HepG2 (cell line): ENCODE results near the gene UBE2O. TPM values are rescaled to one million over a fixed set of nuclear protein-coding genes. Genes with fewer than 3 reads are reported as not detected.

Experiments
- CC2D1A ChIP-seq: sonication (generic); formaldehyde crosslinking; IDR thresholded peaks from 2 replicates; pipeline ENCODE4 v1.8.1; 2023; ENCODE audit warnings: mild to moderate bottlenecking, missing genetic modification reagents
- DR1 ChIP-seq: sonication (generic); formaldehyde crosslinking; IDR thresholded peaks from 2 replicates; pipeline ENCODE4 v1.8.0; 2021; ENCODE audit warnings: mild to moderate bottlenecking, missing genetic modification reagents, inconsistent platforms
- IKZF4 ChIP-seq: sonication (generic); formaldehyde crosslinking; IDR thresholded peaks from 2 replicates; pipeline ENCODE4 v1.5.1; 2020; ENCODE audit warnings: borderline replicate concordance, mild to moderate bottlenecking, low read depth, missing genetic modification reagents; ENCODE audit errors: not compliant biosample characterization
- IRF2 ChIP-seq: IDR thresholded peaks from 2 replicates; pipeline ENCODE4 v1.6.1; 2018; ENCODE audit warnings: missing genetic modification reagents, missing compliant biosample characterization
- NFIB ChIP-seq: sonication (generic); formaldehyde crosslinking; IDR thresholded peaks from 2 replicates; pipeline ENCODE4 v1.9.0; 2021; ENCODE audit warnings: missing genetic modification reagents, mild to moderate bottlenecking, borderline replicate concordance
- NFKB2 ChIP-seq: sonication (generic); formaldehyde crosslinking; IDR thresholded peaks from 2 replicates; pipeline ENCODE4 v1.4.0; 2020; ENCODE audit warnings: missing genetic modification reagents, borderline replicate concordance
- PLRG1 ChIP-seq: fragments of 450-650 bp; conservative IDR thresholded peaks from 2 replicates; pipeline ENCODE4 v1.6.1; 2016
- REXO4 ChIP-seq: sonication (generic); formaldehyde crosslinking; IDR thresholded peaks from 2 replicates; pipeline ENCODE4 v1.8.0; 2022; ENCODE audit warnings: missing genetic modification reagents, mild to moderate bottlenecking, borderline replicate concordance
- TSC22D2 ChIP-seq: sonication (generic); formaldehyde crosslinking; IDR thresholded peaks from 2 replicates; pipeline ENCODE4 v1.5.1; 2020; ENCODE audit warnings: missing genetic modification reagents, mild to moderate bottlenecking, borderline replicate concordance
- ZBTB7A ChIP-seq: sonication (generic); formaldehyde crosslinking; IDR thresholded peaks from 2 replicates; pipeline ENCODE4 v1.8.0; 2022; ENCODE audit warnings: mild to moderate bottlenecking, missing genetic modification reagents
- ZFP37 ChIP-seq: sonication (generic); formaldehyde crosslinking; IDR thresholded peaks from 2 replicates; pipeline ENCODE4 v1.4.0; 2020; ENCODE audit warnings: missing genetic modification reagents, borderline replicate concordance
- ZNF121 ChIP-seq: sonication (generic); formaldehyde crosslinking; IDR thresholded peaks from 2 replicates; pipeline ENCODE4 v1.5.0; 2020; ENCODE audit warnings: mild to moderate bottlenecking, missing genetic modification reagents
- ZNF124 ChIP-seq: sonication (generic); formaldehyde crosslinking; IDR thresholded peaks from 2 replicates; pipeline ENCODE4 v1.4.0; 2020; ENCODE audit warnings: missing genetic modification reagents
- ZNF788 ChIP-seq: sonication (generic); formaldehyde crosslinking; IDR thresholded peaks from 2 replicates; pipeline ENCODE4 v1.5.0; 2020; ENCODE audit warnings: mild to moderate bottlenecking, missing genetic modification reagents, borderline replicate concordance
- ZNF83 ChIP-seq: sonication (generic); formaldehyde crosslinking; IDR thresholded peaks from 2 replicates; pipeline ENCODE4 v1.4.0; 2020; ENCODE audit warnings: missing genetic modification reagents, mild to moderate bottlenecking, borderline replicate concordance
- polyA plus RNA-seq, 8 experiments: library from polyadenylated mRNA; depleted of rRNA in 3 of 8; stranded (reverse) in 7 of 8; unstranded in 1 of 8; fragments of >200 nt; fragmentation: Illumina TruSeq in 4 of 8; extraction: Trizol in 4 of 8; gene quantifications; 2 replicates each; pipeline versions ENCODE4 v1.2.1 to v1.2.3, GENCODE V29; 2011 to 2016; ENCODE audit warnings: low read depth in 4 of 8, missing spikeins in 1 of 8, mixed read lengths in 1 of 8; ENCODE audit not compliant: insufficient read depth in 1 of 8
- total RNA-seq, 5 experiments: library from RNA; depleted of rRNA; stranded (reverse); fragments of >200 nt; fragmentation: Illumina TruSeq; extraction: Trizol; gene quantifications; 2 replicates each; pipeline ENCODE4 v1.2.3, GENCODE V29; 2016; ENCODE audit warnings: low read depth in 1 of 5
- TF ChIP-seq, protein P1 (sequence below): sonication (generic); formaldehyde crosslinking; IDR thresholded peaks from 2 replicates; pipeline ENCODE4 v1.5.0; 2020; ENCODE audit warnings: mild to moderate bottlenecking, missing genetic modification reagents
- TF ChIP-seq, protein P2 (sequence below): IDR thresholded peaks from 2 replicates; pipeline ENCODE4 v1.6.1; 2016; ENCODE audit warnings: control low read depth
- TF ChIP-seq, protein P3 (sequence below): sonication (generic); formaldehyde crosslinking; IDR thresholded peaks from 2 replicates; pipeline ENCODE4 v1.5.0; 2020; ENCODE audit warnings: missing genetic modification reagents
- TF ChIP-seq, protein P4 (sequence below): sonication (generic); formaldehyde crosslinking; IDR thresholded peaks from 2 replicates; pipeline ENCODE4 v1.8.0; 2022; ENCODE audit warnings: mild to moderate bottlenecking, missing genetic modification reagents

Gene UBE2O
- total and polyA plus RNA-seq, 2 of the 13 experiments (the other 11 are each of a cell fraction or from before 2014, with no cell fraction given): 21.5 to 23.5 TPM

DNA sequence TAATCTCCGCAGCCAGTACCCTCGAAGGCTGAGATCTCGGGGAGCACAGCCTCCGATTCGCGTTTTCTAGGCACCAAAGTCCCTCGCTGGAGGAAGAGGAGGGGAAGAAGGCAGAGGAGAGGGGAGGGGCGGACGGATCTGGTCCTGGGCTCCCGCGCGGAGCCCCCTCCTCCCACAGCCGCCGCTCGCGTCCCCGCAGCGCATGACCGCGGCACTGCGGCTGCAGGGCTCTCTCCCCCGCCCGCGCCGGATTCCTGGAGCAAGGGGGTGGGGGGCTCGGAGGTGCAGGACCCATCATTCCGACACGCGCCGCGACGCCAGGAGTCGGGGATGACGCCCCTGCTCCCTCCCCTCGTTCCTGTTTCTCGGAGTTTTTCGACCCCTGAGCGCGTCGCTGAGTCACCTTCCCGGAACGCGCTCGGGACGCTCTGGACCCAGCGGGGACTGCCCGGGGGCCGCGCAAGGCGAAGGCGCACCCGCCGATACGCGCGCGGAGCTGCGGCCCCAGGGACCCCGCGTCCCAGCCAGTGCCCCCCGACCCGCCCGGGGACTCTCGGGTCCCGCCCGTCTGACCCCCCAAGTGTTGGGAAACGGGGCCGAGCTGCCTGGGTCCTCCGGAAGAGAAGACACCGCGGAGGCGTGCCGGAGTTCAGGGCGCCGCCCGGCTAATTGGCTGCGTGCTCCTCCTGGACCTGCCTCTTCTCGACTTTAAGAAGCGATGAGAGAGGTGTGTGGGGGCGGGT, 70.0 kb downstream of the UBE2O start (continued):
- TF ChIP-seq, protein P1, sequence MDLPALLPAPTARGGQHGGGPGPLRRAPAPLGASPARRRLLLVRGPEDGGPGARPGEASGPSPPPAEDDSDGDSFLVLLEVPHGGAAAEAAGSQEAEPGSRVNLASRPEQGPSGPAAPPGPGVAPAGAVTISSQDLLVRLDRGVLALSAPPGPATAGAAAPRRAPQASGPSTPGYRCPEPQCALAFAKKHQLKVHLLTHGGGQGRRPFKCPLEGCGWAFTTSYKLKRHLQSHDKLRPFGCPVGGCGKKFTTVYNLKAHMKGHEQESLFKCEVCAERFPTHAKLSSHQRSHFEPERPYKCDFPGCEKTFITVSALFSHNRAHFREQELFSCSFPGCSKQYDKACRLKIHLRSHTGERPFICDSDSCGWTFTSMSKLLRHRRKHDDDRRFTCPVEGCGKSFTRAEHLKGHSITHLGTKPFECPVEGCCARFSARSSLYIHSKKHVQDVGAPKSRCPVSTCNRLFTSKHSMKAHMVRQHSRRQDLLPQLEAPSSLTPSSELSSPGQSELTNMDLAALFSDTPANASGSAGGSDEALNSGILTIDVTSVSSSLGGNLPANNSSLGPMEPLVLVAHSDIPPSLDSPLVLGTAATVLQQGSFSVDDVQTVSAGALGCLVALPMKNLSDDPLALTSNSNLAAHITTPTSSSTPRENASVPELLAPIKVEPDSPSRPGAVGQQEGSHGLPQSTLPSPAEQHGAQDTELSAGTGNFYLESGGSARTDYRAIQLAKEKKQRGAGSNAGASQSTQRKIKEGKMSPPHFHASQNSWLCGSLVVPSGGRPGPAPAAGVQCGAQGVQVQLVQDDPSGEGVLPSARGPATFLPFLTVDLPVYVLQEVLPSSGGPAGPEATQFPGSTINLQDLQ (CRISPR knock-in tag): 0 out of 2 replicates have a peak, but pooled peaks have one; percentile 88
- no peak for TF ChIP-seq TSC22D2
- TF ChIP-seq, protein P2, sequence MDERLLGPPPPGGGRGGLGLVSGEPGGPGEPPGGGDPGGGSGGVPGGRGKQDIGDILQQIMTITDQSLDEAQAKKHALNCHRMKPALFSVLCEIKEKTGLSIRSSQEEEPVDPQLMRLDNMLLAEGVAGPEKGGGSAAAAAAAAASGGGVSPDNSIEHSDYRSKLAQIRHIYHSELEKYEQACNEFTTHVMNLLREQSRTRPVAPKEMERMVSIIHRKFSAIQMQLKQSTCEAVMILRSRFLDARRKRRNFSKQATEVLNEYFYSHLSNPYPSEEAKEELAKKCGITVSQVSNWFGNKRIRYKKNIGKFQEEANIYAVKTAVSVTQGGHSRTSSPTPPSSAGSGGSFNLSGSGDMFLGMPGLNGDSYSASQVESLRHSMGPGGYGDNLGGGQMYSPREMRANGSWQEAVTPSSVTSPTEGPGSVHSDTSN (CRISPR knock-in tag): no peak
- TF ChIP-seq ZNF124 (CRISPR knock-in tag): peak; percentile 7; the same call in 1 of the 2 replicates
- peak; percentile 83; the same call in 1 of the 2 replicates for TF ChIP-seq ZFP37 (CRISPR knock-in tag)
- TF ChIP-seq NFKB2 (CRISPR knock-in tag): peak; percentile 92
- no peak; the same call in none of the 2 replicates for TF ChIP-seq CC2D1A
- no peak; the same call in 1 of the 2 replicates for TF ChIP-seq ZNF788 (CRISPR knock-in tag)
- no peak for TF ChIP-seq NFIB (CRISPR knock-in tag)
- peak; percentile 30; the same call in 1 of the 2 replicates for TF ChIP-seq DR1
- TF ChIP-seq ZNF83 (CRISPR knock-in tag): no peak
- TF ChIP-seq, protein P3, sequence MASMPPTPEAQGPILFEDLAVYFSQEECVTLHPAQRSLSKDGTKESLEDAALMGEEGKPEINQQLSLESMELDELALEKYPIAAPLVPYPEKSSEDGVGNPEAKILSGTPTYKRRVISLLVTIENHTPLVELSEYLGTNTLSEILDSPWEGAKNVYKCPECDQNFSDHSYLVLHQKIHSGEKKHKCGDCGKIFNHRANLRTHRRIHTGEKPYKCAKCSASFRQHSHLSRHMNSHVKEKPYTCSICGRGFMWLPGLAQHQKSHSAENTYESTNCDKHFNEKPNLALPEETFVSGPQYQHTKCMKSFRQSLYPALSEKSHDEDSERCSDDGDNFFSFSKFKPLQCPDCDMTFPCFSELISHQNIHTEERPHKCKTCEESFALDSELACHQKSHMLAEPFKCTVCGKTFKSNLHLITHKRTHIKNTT: no peak
- no peak for TF ChIP-seq PLRG1
- TF ChIP-seq ZNF121 (CRISPR knock-in tag): peak; percentile 58; the same call in 1 of the 2 replicates
- peak; percentile 98 for TF ChIP-seq ZBTB7A (CRISPR knock-in tag)
- no peak for TF ChIP-seq REXO4 (CRISPR knock-in tag)
- TF ChIP-seq, protein P4, sequence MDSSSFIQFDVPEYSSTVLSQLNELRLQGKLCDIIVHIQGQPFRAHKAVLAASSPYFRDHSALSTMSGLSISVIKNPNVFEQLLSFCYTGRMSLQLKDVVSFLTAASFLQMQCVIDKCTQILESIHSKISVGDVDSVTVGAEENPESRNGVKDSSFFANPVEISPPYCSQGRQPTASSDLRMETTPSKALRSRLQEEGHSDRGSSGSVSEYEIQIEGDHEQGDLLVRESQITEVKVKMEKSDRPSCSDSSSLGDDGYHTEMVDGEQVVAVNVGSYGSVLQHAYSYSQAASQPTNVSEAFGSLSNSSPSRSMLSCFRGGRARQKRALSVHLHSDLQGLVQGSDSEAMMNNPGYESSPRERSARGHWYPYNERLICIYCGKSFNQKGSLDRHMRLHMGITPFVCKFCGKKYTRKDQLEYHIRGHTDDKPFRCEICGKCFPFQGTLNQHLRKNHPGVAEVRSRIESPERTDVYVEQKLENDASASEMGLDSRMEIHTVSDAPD (CRISPR knock-in tag): no peak
- TF ChIP-seq IKZF4 (CRISPR knock-in tag): no peak
- 0 out of 2 replicates have a peak, but pooled peaks have one; percentile 54 for TF ChIP-seq IRF2
